Muscle of back (tissue), 10 donors: ENCODE data around the gene CSH2. TPM values are rescaled to one million over a fixed set of nuclear protein-coding genes. Genes with fewer than 3 reads are reported as not detected.

Experiments used
- polyA plus RNA-seq, 10 donors: library from polyadenylated mRNA; unstranded; fragments of 120-200 nt; gene quantifications; one replicate each; pipeline ENCODE4 v1.2.1, GENCODE V29; 2013; ENCODE audit not compliant: insufficient read length in 10 of 10

Gene CSH2
- polyA plus RNA-seq, 10 donors = 1.2 to 27.5 (median 5.8) TPM; not detected in 1

Other genes starting within 250 kb of the CSH2 start
- gene LIMD2, start 173.6 kb downstream of the CSH2 start, polyA plus RNA-seq = 10 to 100 TPM in 4 of 10 donors, 1 to 10 TPM in 6; 6.1 to 24.9 (median 8.7) TPM
- 10 to 100 TPM; 19.1 to 46.5 (median 27.4) TPM for gene STRADA, start 131.9 kb downstream of the CSH2 start, polyA plus RNA-seq
- gene CCDC47, start 100.1 kb downstream of the CSH2 start, polyA plus RNA-seq = 10 to 100 TPM; 49.1 to 61.7 (median 56.2) TPM
- gene DDX42, start 99.5 kb downstream of the CSH2 start, polyA plus RNA-seq = 100 to 1,000 TPM in 6 of 10 donors, 10 to 100 TPM in 4; 76.6 to 144 (median 106) TPM
- gene PSMC5, start 46.2 kb downstream of the CSH2 start, polyA plus RNA-seq = 100 to 1,000 TPM in 8 of 10 donors, 10 to 100 TPM in 2; 90.1 to 125 (median 107) TPM
- 10 to 100 TPM; 29.7 to 38.3 (median 33.2) TPM for gene FTSJ3, start 46.0 kb downstream of the CSH2 start, polyA plus RNA-seq
- 10 to 100 TPM; 26.3 to 45.2 (median 30.7) TPM for gene SMARCD2, start 31.0 kb downstream of the CSH2 start, polyA plus RNA-seq
- gene GH2, start 8.3 kb upstream of the CSH2 start, polyA plus RNA-seq = under 1 TPM in 3 of 10 donors, not detected in 7; 0.16 to 0.98 (median 0.76) TPM
- gene CSH1, start 22.9 kb upstream of the CSH2 start, polyA plus RNA-seq = 10 to 100 TPM in 4 of 10 donors, 1 to 10 TPM in 5, not detected in 1; 2.0 to 42.4 (median 7.8) TPM
- gene CSHL1, start 37.6 kb upstream of the CSH2 start, polyA plus RNA-seq = under 1 TPM in 4 of 10 donors, not detected in 6; 0.60 to 0.98 (median 0.70) TPM
- gene GH1, start 45.2 kb upstream of the CSH2 start, polyA plus RNA-seq = under 1 TPM in 1 of 10 donors, not detected in 9; 0.19 TPM
- 1 to 10 TPM; 1.9 to 4.1 (median 3.1) TPM for gene CD79B, start 58.7 kb upstream of the CSH2 start, polyA plus RNA-seq
- 10 to 100 TPM; 11.6 to 52.0 (median 38.1) TPM for gene SCN4A, start 99.2 kb upstream of the CSH2 start, polyA plus RNA-seq
- 1 to 10 TPM; 1.9 to 3.7 (median 2.6) TPM for gene PRR29, start 124.7 kb upstream of the CSH2 start, polyA plus RNA-seq
- 10 to 100 TPM; 19.1 to 36.9 (median 27.9) TPM for gene ICAM2, start 147.0 kb upstream of the CSH2 start, polyA plus RNA-seq